Endothelial cell of umbilical vein (primary cell): ENCODE measurements around the gene ATG5. TPM values are rescaled to one million over a fixed set of nuclear protein-coding genes. Genes with fewer than 3 reads are reported as not detected.

Experiments
- BruUV-seq: library from RNA; stranded (reverse); fragments of 400-500 nt; replicated peaks from 2 replicates; lab custom pipeline; 2021; lab: Mats Ljungman, UMichigan
- CTCF ChIA-PET: fragments of 300-600, 350-600 bp; sonication (Branson Sonifier 250); formaldehyde crosslinking; loops from one replicate; lab custom pipeline; 2021; ENCODE audit warnings: antibody characterized with exemption, inconsistent platforms; lab: Charles Lee
- POLR2A ChIA-PET: fragments of 300-600, 350-600 bp; sonication (Branson Sonifier 250); formaldehyde crosslinking; loops from one replicate; lab custom pipeline; 2021; ENCODE audit warnings: antibody characterized with exemption, inconsistent platforms; lab: Charles Lee
- DNase-seq: peaks from one replicate; pipeline ENCODE4 v3.0.0-alpha.2; 2011; ENCODE audit warnings: low read depth, low spot score
- FAIRE-seq: peaks from 2 replicates; lab custom pipeline; 2011; peaks lifted over from hg19 to GRCh38; lab: Jason Lieb, UNC
- H2AFZ ChIP-seq: 2 replicates; pipeline ENCODE4 v1.6.0; 2012; ENCODE audit warnings: low read depth, low read length, control low read depth, inconsistent platforms
- H3K27ac ChIP-seq: 2 replicates; pipeline ENCODE4 v1.5.1; 2011; ENCODE audit warnings: low read depth, mild to moderate bottlenecking, control low read depth, low read length, moderate library complexity; ENCODE audit not compliant: insufficient read depth
- H3K27me3 ChIP-seq, 2 experiments: 2 replicates each; pipeline versions ENCODE4 v1.6.0 to v1.6.1; 2011; ENCODE audit warnings: low read length in 2 of 2, mixed read lengths in 1 of 2; ENCODE audit not compliant: control insufficient read depth in 2 of 2, insufficient read depth in 2 of 2
- H3K36me3 ChIP-seq, 2 experiments: 2 replicates in 1 of 2; 3 replicates in 1 of 2; pipeline ENCODE4 v1.5.1; 2011; ENCODE audit warnings: low read length in 2 of 2, mild to moderate bottlenecking in 1 of 2, moderate library complexity in 1 of 2; ENCODE audit not compliant: control insufficient read depth in 2 of 2, insufficient read depth in 2 of 2; ENCODE audit errors: extremely low read depth in 1 of 2
- H3K4me1 ChIP-seq: 3 replicates; pipeline ENCODE4 v1.5.1; 2011; ENCODE audit warnings: mild to moderate bottlenecking, low read length; ENCODE audit not compliant: control insufficient read depth, insufficient read depth; ENCODE audit errors: extremely low read depth
- H3K4me2 ChIP-seq: 2 replicates; pipeline ENCODE4 v1.6.1; 2011; ENCODE audit warnings: low read length, control low read depth, mixed read lengths; ENCODE audit not compliant: insufficient read depth
- H3K4me3 ChIP-seq, 3 experiments: fragments of 200-600 bp in 1 of 3; sonication (generic), shearing (Covaris generic) in 1 of 3; replicated peaks in 1 of 3; 2 replicates each; pipeline ENCODE4 v1.5.1; 2011 to 2016; ENCODE audit warnings: control low read depth in 3 of 3, low read length in 3 of 3, mild to moderate bottlenecking in 2 of 3, inconsistent platforms in 1 of 3, low read depth in 1 of 3, moderate library complexity in 1 of 3; ENCODE audit not compliant: insufficient read depth in 1 of 3
- H3K79me2 ChIP-seq: 2 replicates; pipeline ENCODE4 v1.6.0; 2012; ENCODE audit warnings: low read length, inconsistent platforms; ENCODE audit not compliant: control insufficient read depth, insufficient read depth
- H3K9ac ChIP-seq: replicated peaks from 2 replicates; pipeline ENCODE3; 2011; ENCODE audit warnings: low read length, control low read depth; ENCODE audit not compliant: insufficient read depth; ENCODE audit errors: extremely low read depth
- H3K9me1 ChIP-seq: replicated peaks from 3 replicates; pipeline ENCODE4 v1.6.0; 2011; ENCODE audit warnings: mild to moderate bottlenecking, low read length; ENCODE audit not compliant: control insufficient read depth, insufficient read depth; ENCODE audit errors: extremely low read depth
- H3K9me3 ChIP-seq: replicated peaks from 2 replicates; pipeline ENCODE4 v1.5.1; 2012; ENCODE audit warnings: low read length, inconsistent platforms; ENCODE audit not compliant: control insufficient read depth, insufficient read depth
- H4K20me1 ChIP-seq: replicated peaks from 2 replicates; pipeline ENCODE3; 2011; ENCODE audit warnings: mild to moderate bottlenecking, low read length; ENCODE audit not compliant: control insufficient read depth, insufficient read depth; ENCODE audit errors: extremely low read depth
- CTCF ChIP-seq, 2 donors: IDR thresholded peaks; 1 replicate in 1 of 2; 2 replicates in 1 of 2; pipeline ENCODE4 v1.5.1; 2011; ENCODE audit warnings: low read length in 2 of 2, mild to moderate bottlenecking in 2 of 2, moderate library complexity in 2 of 2, control low read depth in 1 of 2, inconsistent platforms in 1 of 2, low read depth in 1 of 2; ENCODE audit not compliant: insufficient read depth in 1 of 2; ENCODE audit errors: extremely low read depth in 1 of 2
- EZH2 ChIP-seq: IDR thresholded peaks from 2 replicates; pipeline ENCODE4 v1.6.1; 2012; ENCODE audit warnings: borderline replicate concordance, low read depth, mild to moderate bottlenecking, moderate library complexity, low read length, inconsistent platforms; ENCODE audit not compliant: severe bottlenecking
- FOS ChIP-seq: IDR thresholded peaks from 2 replicates; pipeline ENCODE4 v1.6.1; 2011; ENCODE audit warnings: mild to moderate bottlenecking, low read length, moderate library complexity, borderline replicate concordance; ENCODE audit not compliant: insufficient read depth
- GATA2 ChIP-seq: IDR thresholded peaks from 2 replicates; pipeline ENCODE4 v1.7.0; 2011; ENCODE audit warnings: low read depth, mild to moderate bottlenecking, moderate library complexity, mixed read lengths, low read length; ENCODE audit not compliant: insufficient read length, insufficient read depth
- JUN ChIP-seq: IDR thresholded peaks from 2 replicates; pipeline ENCODE4 v1.6.1; 2011; ENCODE audit warnings: borderline replicate concordance, low read depth; ENCODE audit not compliant: insufficient read length, insufficient read depth
- MAX ChIP-seq: IDR thresholded peaks from 2 replicates; pipeline ENCODE4 v1.6.1; 2011; ENCODE audit not compliant: insufficient read depth, insufficient read length
- MYC ChIP-seq: IDR thresholded peaks from one replicate; pipeline ENCODE4 v1.6.1; 2011; ENCODE audit warnings: mild to moderate bottlenecking, low read depth, low read length
- POLR2A ChIP-seq: IDR thresholded peaks from 2 replicates; pipeline ENCODE4 v1.6.1; 2012; ENCODE audit warnings: low read depth, mild to moderate bottlenecking, control low read depth, low read length
- POLR2AphosphoS5 ChIP-seq: IDR thresholded peaks from 2 replicates; pipeline ENCODE4 v1.6.1; 2012; ENCODE audit warnings: low read depth, mild to moderate bottlenecking, control low read depth, low read length, moderate library complexity; ENCODE audit not compliant: insufficient read depth
- dilution Hi-C: fragments of 300-500 bp; cut with MboI; formaldehyde crosslinking; loops from one replicate; pipeline ENCODE4 v1.15.0; 2019; ENCODE audit warnings: low sequenced_read_pairs; ENCODE audit not compliant: extremely low pct_ligation_motif_present
- intact Hi-C: fragments of 100-400 bp; cut with micrococcal nuclease; formaldehyde crosslinking; loops from one replicate; pipeline ENCODE4 v1.10.0; 2022
- polyA plus RNA-seq, 4 experiments: library from polyadenylated mRNA; depleted of rRNA in 3 of 4; stranded (reverse) in 3 of 4; unstranded in 1 of 4; fragments of >200 nt; gene quantifications; 2 replicates each; pipeline versions ENCODE4 v1.2.1 to v1.2.3, GENCODE V29; 2011 to 2012; ENCODE audit warnings: missing spikeins in 1 of 4
- total RNA-seq: library from RNA; stranded (reverse); gene quantifications from 2 replicates; pipeline ENCODE4 v1.2.3, GENCODE V29; 2021

ATG5 gene
- total and polyA plus RNA-seq, 2 donors (not counting 3 experiments of a cell fraction or from before 2014, with no cell fraction given), result 14.1 to 32.8 TPM

- Histone ChIP-seq H3K9me3 (no peaks in the 10 kb centered on the region), H3K9me1 (no peaks in the 10 kb centered on the region), H3K36me3 (peaks cover 0 to 2% of the 10 kb centered on the region in 2 experiments), H2AFZ (no peak overlapping the region), H3K9ac (no peak overlapping the region), H3K27me3 (no peaks in the 10 kb centered on the region), H3K4me3 (no peak overlapping the region), H4K20me1 (no peaks in the 10 kb centered on the region), H3K27ac (no peak overlapping the region), H3K4me1 (no peaks in the 10 kb centered on the region), H3K79me2 (no peaks in the 10 kb centered on the region), H3K4me2 (no peak overlapping the region)
- no TSS peak for BruUV-seq
- TF ChIP-seq MAX, result no peak
- no peak for TF ChIP-seq CTCF (IDR thresholded peaks at IDR 0.05; ENCODE audit: extremely low read depth in 1 of 2, insufficient read depth in 1 of 2, low read depth in 1 of 2, low read length in 2 of 2)
- no peak for TF ChIP-seq EZH2
- TF ChIP-seq MYC, result no peak
- no peak for TF ChIP-seq POLR2A
- TF ChIP-seq POLR2AphosphoS5, result no peak
- no peak for TF ChIP-seq FOS
- TF ChIP-seq GATA2, result no peak
- no peak for TF ChIP-seq JUN
- FAIRE-seq (no peak), DNase-seq (no peak)
- POLR2A ChIA-PET, result no interaction called here
- dilution Hi-C loops (no loop called here), intact Hi-C loops (loop anchor here (10.0 kb wide), 1 partner anchor 203 kb away; no protein-coding TSS in a partner anchor)
- CTCF ChIA-PET, result no interaction called here
These were observed 128.1 kb downstream of the ATG5 start for GRCh38 chr6:106197441-106197840.
